KG1 (cell line): Measurements from ENCODE around the gene PIK3CA.
A peak's percentile ranks its signal among the peaks of the same experiment; 100 is the strongest.
"Not testable (repeated sequence)": the region's sequence is repeated elsewhere in the genome, so short reads cannot be mapped to it uniquely, and the experiment has no call there.

Experiments
- DNase-seq: peaks from one replicate; lab custom pipeline; 2025; lab: John Stamatoyannopoulos, UW

PIK3CA gene

GRCh38 chr3:179147873-179148615, at the start of gene PIK3CA:
Gene PIK3CA, plus strand, starts transcription at chr3:179148357. Its CDS starts 50,469 bp downstream, at chr3:179198826.
- peak; percentile 86 for DNase-seq

GRCh38 chr3:179098388-179099077, 49.6 kb upstream of the PIK3CA start:
- no peak for DNase-seq

GRCh38 chr3:179100652-179101051, 47.5 kb upstream of the PIK3CA start:
- DNase-seq = no peak

GRCh38 chr3:179105881-179106280, 42.3 kb upstream of the PIK3CA start:
- DNase-seq = no peak

- DNase-seq = no peak
Measured at GRCh38 chr3:179107617-179108016, 40.5 kb upstream of the PIK3CA start.

GRCh38 chr3:179108086-179108485, 40.1 kb upstream of the PIK3CA start:
- no peak for DNase-seq

GRCh38 chr3:179113903-179114302, 34.3 kb upstream of the PIK3CA start:
- DNase-seq = no peak

- not testable (repeated sequence) for DNase-seq
Measured at GRCh38 chr3:179115444-179115843, 32.7 kb upstream of the PIK3CA start.

GRCh38 chr3:179116816-179117215, 31.3 kb upstream of the PIK3CA start:
- no peak for DNase-seq

GRCh38 chr3:179132191-179132890, 15.8 kb upstream of the PIK3CA start:
- not testable (repeated sequence) for DNase-seq

- no peak for DNase-seq
Measured at GRCh38 chr3:179133575-179133974, 14.6 kb upstream of the PIK3CA start.

- no peak for DNase-seq
Measured at GRCh38 chr3:179136195-179136594, 12.0 kb upstream of the PIK3CA start.

GRCh38 chr3:179141890-179142289, 6.3 kb upstream of the PIK3CA start:
- DNase-seq = no peak

- peak; percentile 65 for DNase-seq
Measured at GRCh38 chr3:179146911-179147513, 1.1 kb upstream of the PIK3CA start.

GRCh38 chr3:179147514-179147872, 664 bp upstream of the PIK3CA start:
- DNase-seq = no peak

GRCh38 chr3:179148616-179149405, 654 bp downstream of the PIK3CA start:
- DNase-seq = peak; percentile 52

GRCh38 chr3:179149406-179149867, 1.3 kb downstream of the PIK3CA start:
- DNase-seq = no peak

- DNase-seq = no peak
Measured at GRCh38 chr3:179149951-179150350, 1.8 kb downstream of the PIK3CA start.

GRCh38 chr3:179150610-179151009, 2.5 kb downstream of the PIK3CA start:
- DNase-seq = no peak

GRCh38 chr3:179151474-179151873, 3.3 kb downstream of the PIK3CA start:
- no peak for DNase-seq

- DNase-seq = no peak
Measured at GRCh38 chr3:179156170-179156569, 8.0 kb downstream of the PIK3CA start.

- no peak for DNase-seq
Measured at GRCh38 chr3:179156775-179157174, 8.6 kb downstream of the PIK3CA start.
